ENCODE measurements around the gene SNX25. TPM values are rescaled to one million over a fixed set of nuclear protein-coding genes. Genes with fewer than 3 reads are reported as not detected.

The SNX25 gene
- polyA plus RNA-seq, 1 of the 3 experiments (the other 2 are of a cell fraction) = 8.5 TPM

GRCh38 chr4:185357211-185357610 lies 147.8 kb downstream of the SNX25 start:
- Histone ChIP-seq H2AFZ (ENCODE audit: low read depth) (no peak overlapping the region), H3F3A (replicated peaks; ENCODE audit: insufficient read depth) (peaks cover 37% of the 10 kb centered on the region), H3K36me3 (replicated peaks in 1 of 2; ENCODE audit: control insufficient read depth in 1 of 2, insufficient read depth in 2 of 2, low read length in 1 of 2) (peaks cover 14 to 17% of the 10 kb centered on the region in 2 experiments), H3K4me1 (ENCODE audit: control insufficient read depth in 1 of 2, insufficient read depth in 2 of 2, low read depth in 1 of 2, low read length in 1 of 2) (peaks cover 8 to 21% of the 10 kb centered on the region in 2 experiments), H3K79me2 (ENCODE audit: insufficient read depth) (peaks cover 3% of the 10 kb centered on the region; the same call in 1 of the 2 replicates), H3K4me3 (ENCODE audit: low read depth in 2 of 2, low read length in 1 of 2) (no peak overlapping the region), H3K4me2 (no peak overlapping the region), H3K27ac (ENCODE audit: low read depth in 2 of 2, low read length in 1 of 2) (peak overlapping the region; percentile 78 to 98), H3K9me3 (no peaks in the 10 kb centered on the region), H3K27me3 (ENCODE audit: insufficient read depth) (no peaks in the 10 kb centered on the region), H4K20me1 (ENCODE audit: insufficient read depth) (no peaks in the 10 kb centered on the region), H3K9me2 (no peaks in the 10 kb centered on the region), H3K9ac (no peak overlapping the region)
- no peak for DNase-seq
- 85% methylated on average over 5 of the region's 5 CpGs for WGBS (ENCODE audit: low lambda C conversion rate)
- ChIA-PET CTCF (no interaction called here), POLR2A (no interaction called here)
- TF ChIP-seq MXI1 (IDR thresholded peaks at IDR 0.05; ENCODE audit: low read depth, low read length) (no peak), EZH2phosphoT487 (IDR thresholded peaks at IDR 0.05; ENCODE audit: borderline replicate concordance, low read depth) (no peak), CTCF (IDR thresholded peaks at IDR 0.05) (no peak), GABPA (IDR thresholded peaks at IDR 0.05; ENCODE audit: low read depth) (no peak), YY1 (IDR thresholded peaks at IDR 0.05; ENCODE audit: low read depth) (no peak), GATA2 (CRISPR knock-in tag; IDR thresholded peaks at IDR 0.05) (no peak)

GRCh38 chr4:185357733-185358440 lies 148.5 kb downstream of the SNX25 start:
- no peaks in the 10 kb centered on the region for H3K9me2 ChIP-seq
- TF ChIP-seq IRF3 (IDR thresholded peaks at IDR 0.05; ENCODE audit: low read depth, low read length) = no peak
- TF ChIP-seq RAD21 (IDR thresholded peaks at IDR 0.05; ENCODE audit: low read length) = no peak
- TF ChIP-seq MAX (IDR thresholded peaks at IDR 0.05; ENCODE audit: low read depth) = no peak
- no peak for TF ChIP-seq CHD2 (IDR thresholded peaks at IDR 0.05; ENCODE audit: low read length, partially characterized antibody)
- TF ChIP-seq FOXM1 (IDR thresholded peaks at IDR 0.05; ENCODE audit: low read depth) = no peak
- TF ChIP-seq YY1 (IDR thresholded peaks at IDR 0.05; ENCODE audit: low read depth) = no peak
- H3K9ac ChIP-seq = no peak overlapping the region; the same call in 1 of the 2 replicates
- H3K4me3 ChIP-seq (ENCODE audit: low read depth in 2 of 2, low read length in 1 of 2) = no peak overlapping the region
- H3K36me3 ChIP-seq (replicated peaks in 1 of 2; ENCODE audit: control insufficient read depth in 1 of 2, insufficient read depth in 2 of 2, low read length in 1 of 2) = peaks cover 14 to 21% of the 10 kb centered on the region in 2 experiments
- no peak for DNase-seq
- H3K4me1 ChIP-seq (ENCODE audit: control insufficient read depth in 1 of 2, insufficient read depth in 2 of 2, low read depth in 1 of 2, low read length in 1 of 2) = peaks cover 8 to 21% of the 10 kb centered on the region in 2 experiments
- H3K4me2 ChIP-seq = peak overlapping the region; percentile 60; the same call in 1 of the 2 replicates
- H3K27me3 ChIP-seq (ENCODE audit: insufficient read depth) = no peaks in the 10 kb centered on the region
- 90% methylated on average over 7 of the region's 7 CpGs for WGBS (ENCODE audit: low lambda C conversion rate)
- H3K79me2 ChIP-seq (ENCODE audit: insufficient read depth) = peaks cover 3% of the 10 kb centered on the region; the same call in 1 of the 2 replicates
- H3K27ac ChIP-seq (ENCODE audit: low read depth in 2 of 2, low read length in 1 of 2) = peak overlapping the region; percentile 78 to 98; a peak in 3 of 4 replicates
- no peak overlapping the region for H2AFZ ChIP-seq (ENCODE audit: low read depth)
- peaks cover 37% of the 10 kb centered on the region for H3F3A ChIP-seq (replicated peaks; ENCODE audit: insufficient read depth)
- H3K9me3 ChIP-seq = no peaks in the 10 kb centered on the region
- H4K20me1 ChIP-seq (ENCODE audit: insufficient read depth) = no peaks in the 10 kb centered on the region
- CTCF ChIA-PET = no interaction called here
- POLR2A ChIA-PET = no interaction called here
